HEK293T (cell line): ENCODE data around the gene SSU72.
"Not testable (repeated sequence)": the region's sequence is repeated elsewhere in the genome, so short reads cannot be mapped to it uniquely, and the experiment has no call there.

Experiments used
- FOXM1 ChIP-seq: fragments of 450-650 bp; IDR thresholded peaks from 2 replicates; pipeline ENCODE4 v1.6.1; 2017; ENCODE audit warnings: mild to moderate bottlenecking, borderline replicate concordance
- SP1 ChIP-seq: fragments of 450-650 bp; IDR thresholded peaks from 2 replicates; pipeline ENCODE4 v1.6.1; 2017
- ZNF384 ChIP-seq: fragments of 450-650 bp; IDR thresholded peaks from 2 replicates; pipeline ENCODE4 v1.6.1; 2016

- TF ChIP-seq ZNF384, SP1, FOXM1: not testable (repeated sequence)
Measured at GRCh38 chr1:1523226-1523625, 51.4 kb downstream of the SSU72 start.
